Epithelial cell of proximal tubule (primary cell): Measurements from ENCODE around the gene SMOC1. TPM values are rescaled to one million over a fixed set of nuclear protein-coding genes. Genes with fewer than 3 reads are reported as not detected.

Source experiments
- DNase-seq: peaks from one replicate; pipeline ENCODE4 v3.0.0-alpha.2; 2011; ENCODE audit warnings: low read depth
- H3K4me3 ChIP-seq: 2 replicates; pipeline ENCODE4 v1.5.1; 2011; ENCODE audit warnings: low read depth, mild to moderate bottlenecking, low read length
- CTCF ChIP-seq: conservative IDR thresholded peaks from 2 replicates; pipeline ENCODE4 v1.5.1; 2012; ENCODE audit warnings: low read depth, mild to moderate bottlenecking, low read length
- total RNA-seq: library from RNA; depleted of rRNA; stranded (reverse); fragments of >200 nt; gene quantifications from 2 replicates; pipeline ENCODE4 v1.2.3, GENCODE V29; 2015

SMOC1 gene
- total RNA-seq, 1 donor from 2014 or later = 7.4 TPM

GRCh38 chr14:70002589-70003346 is 123.6 kb downstream of the SMOC1 start:
- no peak overlapping the region for H3K4me3 ChIP-seq
- DNase-seq = no peak
- no peak for TF ChIP-seq CTCF

- DNase-seq = no peak
- no peak overlapping the region for H3K4me3 ChIP-seq
- TF ChIP-seq CTCF = no peak
Observed at GRCh38 chr14:70004791-70005190, 125.6 kb downstream of the SMOC1 start.

GRCh38 chr14:70005281-70005805 is 126.1 kb downstream of the SMOC1 start:
- no peak overlapping the region for H3K4me3 ChIP-seq
- no peak for TF ChIP-seq CTCF
- no peak for DNase-seq

- DNase-seq = no peak
- TF ChIP-seq CTCF = no peak
- no peak overlapping the region for H3K4me3 ChIP-seq
Observed at GRCh38 chr14:70006699-70007098, 127.5 kb downstream of the SMOC1 start.

GRCh38 chr14:70008284-70009262 is 129.4 kb downstream of the SMOC1 start:
- DNase-seq = no peak
- no peak for TF ChIP-seq CTCF
- H3K4me3 ChIP-seq = no peak overlapping the region

GRCh38 chr14:70009961-70010360 is 130.7 kb downstream of the SMOC1 start:
- H3K4me3 ChIP-seq = no peak overlapping the region
- DNase-seq = no peak
- TF ChIP-seq CTCF = no peak
